Tibial nerve (tissue), 4 donors: ENCODE measurements around the gene UBE2E1.
"Not testable (repeated sequence)": the region's sequence is repeated elsewhere in the genome, so short reads cannot be mapped to it uniquely, and the experiment has no call there.

Experiments used
- EP300 ChIP-seq, 2 donors: sonication (generic); formaldehyde crosslinking; IDR thresholded peaks; one replicate each; pipeline ENCODE4 v1.6.1; 2017; ENCODE audit warnings: antibody characterized with exemption in 2 of 2, mild to moderate bottlenecking in 1 of 2
- TF ChIP-seq, protein P1 (sequence below), 5 experiments: fragments of 200-600 bp in 3 of 5; fragments of 450-650 bp in 2 of 5; sonication (generic) in 3 of 5; IDR thresholded peaks; one replicate each; pipeline ENCODE4 v1.5.1; 2016 to 2019; ENCODE audit warnings: antibody characterized with exemption in 5 of 5, mild to moderate bottlenecking in 3 of 5, moderate library complexity in 2 of 5

- TF ChIP-seq EP300 (IDR thresholded peaks at IDR 0.05), result not testable (repeated sequence)
- TF ChIP-seq, protein P1, sequence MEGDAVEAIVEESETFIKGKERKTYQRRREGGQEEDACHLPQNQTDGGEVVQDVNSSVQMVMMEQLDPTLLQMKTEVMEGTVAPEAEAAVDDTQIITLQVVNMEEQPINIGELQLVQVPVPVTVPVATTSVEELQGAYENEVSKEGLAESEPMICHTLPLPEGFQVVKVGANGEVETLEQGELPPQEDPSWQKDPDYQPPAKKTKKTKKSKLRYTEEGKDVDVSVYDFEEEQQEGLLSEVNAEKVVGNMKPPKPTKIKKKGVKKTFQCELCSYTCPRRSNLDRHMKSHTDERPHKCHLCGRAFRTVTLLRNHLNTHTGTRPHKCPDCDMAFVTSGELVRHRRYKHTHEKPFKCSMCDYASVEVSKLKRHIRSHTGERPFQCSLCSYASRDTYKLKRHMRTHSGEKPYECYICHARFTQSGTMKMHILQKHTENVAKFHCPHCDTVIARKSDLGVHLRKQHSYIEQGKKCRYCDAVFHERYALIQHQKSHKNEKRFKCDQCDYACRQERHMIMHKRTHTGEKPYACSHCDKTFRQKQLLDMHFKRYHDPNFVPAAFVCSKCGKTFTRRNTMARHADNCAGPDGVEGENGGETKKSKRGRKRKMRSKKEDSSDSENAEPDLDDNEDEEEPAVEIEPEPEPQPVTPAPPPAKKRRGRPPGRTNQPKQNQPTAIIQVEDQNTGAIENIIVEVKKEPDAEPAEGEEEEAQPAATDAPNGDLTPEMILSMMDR (IDR thresholded peaks at IDR 0.05), result not testable (repeated sequence)
Measured at GRCh38 chr3:23881993-23882392, 76.2 kb downstream of the UBE2E1 start.
